Astrocyte (in vitro differentiated cells and primary cell): ENCODE measurements around the gene STX3. TPM values are rescaled to one million over a fixed set of nuclear protein-coding genes. Genes with fewer than 3 reads are reported as not detected.
"Not testable (repeated sequence)": the region's sequence is repeated elsewhere in the genome, so short reads cannot be mapped to it uniquely, and the experiment has no call there.

Experiments used
- DNase-seq: peaks from one replicate; pipeline ENCODE4 v3.0.0-alpha.2; 2010; ENCODE audit warnings: low read depth
- FAIRE-seq: peaks from 2 replicates; lab custom pipeline; 2011; peaks lifted over from hg19 to GRCh38; lab: Jason Lieb, UNC
- H2AFZ ChIP-seq: 2 replicates; pipeline ENCODE4 v1.6.0; 2012; ENCODE audit warnings: low read depth, low read length, inconsistent platforms
- H3K27ac ChIP-seq: 2 replicates; pipeline ENCODE4 v1.5.1; 2011; ENCODE audit warnings: low read depth, low read length, inconsistent platforms
- H3K27me3 ChIP-seq: 2 replicates; pipeline ENCODE4 v1.6.0; 2011; ENCODE audit warnings: low read length, inconsistent platforms; ENCODE audit not compliant: insufficient read depth
- H3K36me3 ChIP-seq: 2 replicates; pipeline ENCODE4 v1.5.1; 2011; ENCODE audit warnings: low read length, inconsistent platforms; ENCODE audit not compliant: insufficient read depth
- H3K4me1 ChIP-seq: 2 replicates; pipeline ENCODE4 v1.5.1; 2011; ENCODE audit warnings: low read length, inconsistent platforms; ENCODE audit not compliant: insufficient read depth
- H3K4me2 ChIP-seq: 2 replicates; pipeline ENCODE4 v1.6.0; 2012; ENCODE audit warnings: low read length, inconsistent platforms
- H3K4me3 ChIP-seq: 2 replicates; pipeline ENCODE4 v1.5.1; 2011; ENCODE audit warnings: low read depth, mild to moderate bottlenecking, low read length, inconsistent platforms; ENCODE audit not compliant: insufficient read depth
- H3K79me2 ChIP-seq: 2 replicates; pipeline ENCODE4 v1.6.0; 2012; ENCODE audit warnings: mild to moderate bottlenecking, low read length, inconsistent platforms; ENCODE audit not compliant: insufficient read depth
- H3K9ac ChIP-seq: 2 replicates; pipeline ENCODE4 v1.6.0; 2012; ENCODE audit warnings: mild to moderate bottlenecking, low read length, inconsistent platforms
- H3K9me3 ChIP-seq: 2 replicates; pipeline ENCODE4 v1.5.1; 2012; ENCODE audit warnings: low read depth, mild to moderate bottlenecking, low read length, inconsistent platforms; ENCODE audit not compliant: insufficient read depth
- H4K20me1 ChIP-seq: 2 replicates; pipeline ENCODE4 v1.6.0; 2012; ENCODE audit warnings: low read length, inconsistent platforms; ENCODE audit not compliant: insufficient read depth
- H3K27ac Mint-ChIP-seq: one replicate; pipeline ENCODE4 v1.8.0; 2021; ENCODE audit warnings: mild to moderate bottlenecking, mixed read lengths; ENCODE audit not compliant: unreplicated experiment
- H3K27me3 Mint-ChIP-seq: one replicate; pipeline ENCODE4 v1.8.0; 2021; ENCODE audit warnings: low read depth, mixed read lengths; ENCODE audit not compliant: unreplicated experiment
- H3K36me3 Mint-ChIP-seq: one replicate; pipeline ENCODE4 v1.8.0; 2021; ENCODE audit warnings: low read depth, mixed read lengths; ENCODE audit not compliant: unreplicated experiment
- H3K4me1 Mint-ChIP-seq: one replicate; pipeline ENCODE4 v1.8.0; 2021; ENCODE audit warnings: low read depth, mixed read lengths; ENCODE audit not compliant: unreplicated experiment
- H3K4me3 Mint-ChIP-seq: one replicate; pipeline ENCODE4 v1.8.0; 2021; ENCODE audit warnings: mild to moderate bottlenecking, moderate library complexity, mixed read lengths; ENCODE audit not compliant: unreplicated experiment
- H3K9me3 Mint-ChIP-seq: one replicate; pipeline ENCODE4 v1.8.0; 2021; ENCODE audit warnings: mild to moderate bottlenecking, mixed read lengths; ENCODE audit not compliant: unreplicated experiment
- EZH2 ChIP-seq: IDR thresholded peaks from 2 replicates; pipeline ENCODE4 v1.6.1; 2012; ENCODE audit warnings: mild to moderate bottlenecking, low read length, inconsistent platforms; ENCODE audit not compliant: insufficient read depth
- total RNA-seq: library from RNA; stranded (reverse); gene quantifications from 2 replicates; pipeline ENCODE4 v1.2.1, GENCODE V29; 2021
- TF ChIP-seq, protein P1 (sequence below): IDR thresholded peaks from 2 replicates; pipeline ENCODE4 v1.5.1; 2011; ENCODE audit warnings: low read depth, mild to moderate bottlenecking, inconsistent platforms, low read length, moderate library complexity; ENCODE audit not compliant: insufficient read depth

Gene STX3
- total RNA-seq, 1 donor from 2014 or later, result 61.2 TPM

DNA sequence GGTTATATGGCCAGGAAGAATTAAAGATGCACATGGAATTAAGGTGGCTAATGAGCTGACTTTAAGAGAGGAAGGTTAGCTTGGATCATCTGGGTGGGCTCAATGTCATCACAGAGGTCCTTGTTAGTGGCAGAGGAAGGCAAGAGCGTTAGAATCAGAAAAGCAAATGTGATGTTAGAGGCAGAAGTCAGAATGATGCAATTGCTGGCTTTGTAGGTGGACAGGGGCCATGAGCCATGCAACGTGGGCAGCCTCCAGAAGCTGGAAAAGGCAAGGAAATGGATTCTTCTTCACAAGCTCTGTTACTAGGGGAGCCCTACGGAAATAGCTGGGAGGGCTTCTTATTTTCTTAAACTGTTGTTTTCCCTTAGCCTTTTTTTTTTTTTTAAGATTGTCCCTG is 92.5 kb downstream of the STX3 start:
- Mint-ChIP-seq H3K36me3 (peaks cover 3% of the 10 kb centered on the region), H3K27me3 (no peaks in the 10 kb centered on the region), H3K4me3 (no peak overlapping the region), H3K9me3 (peaks cover 3% of the 10 kb centered on the region), H3K4me1 (no peaks in the 10 kb centered on the region), H3K27ac (no peak overlapping the region)
- Histone ChIP-seq H3K4me3 (no peak overlapping the region), H3K27ac (no peak overlapping the region), H3K4me2 (no peak overlapping the region), H3K36me3 (no peaks in the 10 kb centered on the region), H3K9me3 (no peaks in the 10 kb centered on the region), H3K9ac (no peak overlapping the region), H4K20me1 (no peaks in the 10 kb centered on the region), H2AFZ (no peak overlapping the region), H3K27me3 (no peaks in the 10 kb centered on the region), H3K79me2 (no peaks in the 10 kb centered on the region), H3K4me1 (no peaks in the 10 kb centered on the region)
- TF ChIP-seq, protein P1, sequence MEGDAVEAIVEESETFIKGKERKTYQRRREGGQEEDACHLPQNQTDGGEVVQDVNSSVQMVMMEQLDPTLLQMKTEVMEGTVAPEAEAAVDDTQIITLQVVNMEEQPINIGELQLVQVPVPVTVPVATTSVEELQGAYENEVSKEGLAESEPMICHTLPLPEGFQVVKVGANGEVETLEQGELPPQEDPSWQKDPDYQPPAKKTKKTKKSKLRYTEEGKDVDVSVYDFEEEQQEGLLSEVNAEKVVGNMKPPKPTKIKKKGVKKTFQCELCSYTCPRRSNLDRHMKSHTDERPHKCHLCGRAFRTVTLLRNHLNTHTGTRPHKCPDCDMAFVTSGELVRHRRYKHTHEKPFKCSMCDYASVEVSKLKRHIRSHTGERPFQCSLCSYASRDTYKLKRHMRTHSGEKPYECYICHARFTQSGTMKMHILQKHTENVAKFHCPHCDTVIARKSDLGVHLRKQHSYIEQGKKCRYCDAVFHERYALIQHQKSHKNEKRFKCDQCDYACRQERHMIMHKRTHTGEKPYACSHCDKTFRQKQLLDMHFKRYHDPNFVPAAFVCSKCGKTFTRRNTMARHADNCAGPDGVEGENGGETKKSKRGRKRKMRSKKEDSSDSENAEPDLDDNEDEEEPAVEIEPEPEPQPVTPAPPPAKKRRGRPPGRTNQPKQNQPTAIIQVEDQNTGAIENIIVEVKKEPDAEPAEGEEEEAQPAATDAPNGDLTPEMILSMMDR, result no peak
- TF ChIP-seq EZH2, result no peak
- DNase-seq (no peak), FAIRE-seq (no peak)

DNA sequence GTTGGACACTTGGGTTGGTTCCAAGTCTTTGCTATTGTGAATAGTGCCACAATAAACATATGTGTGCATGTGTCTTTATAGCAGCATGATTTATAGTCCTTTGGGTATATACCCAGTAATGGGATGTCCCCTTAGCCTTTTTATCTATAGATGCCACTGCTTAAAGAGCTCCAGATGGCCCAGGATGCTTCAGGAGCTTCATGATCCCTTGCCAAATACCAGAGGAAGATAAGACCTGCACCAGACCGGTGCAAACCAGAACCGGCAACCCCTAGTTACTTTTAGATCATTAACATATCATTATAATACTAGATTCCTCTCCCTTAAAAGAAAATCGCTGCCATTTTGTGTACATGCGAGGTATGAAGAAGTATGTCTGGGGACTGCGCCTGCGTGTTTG is 93.3 kb downstream of the STX3 start:
- not testable (repeated sequence) for H3K9me3 ChIP-seq, H3K4me3 ChIP-seq, H2AFZ ChIP-seq, H3K36me3 Mint-ChIP-seq, H3K27me3 Mint-ChIP-seq, H3K4me2 ChIP-seq, H3K4me1 ChIP-seq, H3K79me2 ChIP-seq, DNase-seq, H4K20me1 ChIP-seq, H3K9ac ChIP-seq, FAIRE-seq, H3K4me1 Mint-ChIP-seq, H3K27ac ChIP-seq, H3K9me3 Mint-ChIP-seq, H3K27me3 ChIP-seq, H3K27ac Mint-ChIP-seq, H3K4me3 Mint-ChIP-seq, H3K36me3 ChIP-seq

DNA sequence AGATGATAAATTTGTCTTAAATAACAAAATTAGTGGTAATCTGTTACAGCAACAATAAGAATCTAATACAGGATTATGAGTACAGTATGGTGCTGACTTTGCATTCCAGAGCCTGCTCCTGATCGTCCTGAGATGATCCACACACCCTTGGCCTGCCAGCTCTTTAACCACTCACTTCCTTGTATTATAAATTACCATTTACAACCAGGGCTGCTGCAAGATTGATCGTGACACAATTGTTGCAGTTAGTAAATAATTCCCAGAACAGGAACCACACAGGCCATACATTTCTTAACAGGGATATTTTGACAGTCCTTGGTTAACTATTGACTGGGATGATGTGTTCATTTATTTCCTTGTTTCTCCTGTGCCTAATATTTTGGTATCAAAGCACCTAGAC is 94.0 kb downstream of the STX3 start:
- Histone ChIP-seq H3K27me3 (no peaks in the 10 kb centered on the region), H3K4me3 (no peak overlapping the region), H3K27ac (no peak overlapping the region), H3K4me1 (no peaks in the 10 kb centered on the region), H3K9ac (no peak overlapping the region), H3K36me3 (no peaks in the 10 kb centered on the region), H4K20me1 (no peaks in the 10 kb centered on the region), H3K4me2 (no peak overlapping the region), H3K79me2 (no peaks in the 10 kb centered on the region), H2AFZ (no peak overlapping the region), H3K9me3 (no peaks in the 10 kb centered on the region)
- FAIRE-seq, result no peak
- Mint-ChIP-seq H3K27ac (no peak overlapping the region), H3K4me3 (no peak overlapping the region), H3K36me3 (peaks cover 3% of the 10 kb centered on the region), H3K27me3 (no peaks in the 10 kb centered on the region), H3K9me3 (peaks cover 3% of the 10 kb centered on the region), H3K4me1 (no peaks in the 10 kb centered on the region)
- no peak for DNase-seq
- TF ChIP-seq, protein P1, result no peak
- no peak for TF ChIP-seq EZH2

DNA sequence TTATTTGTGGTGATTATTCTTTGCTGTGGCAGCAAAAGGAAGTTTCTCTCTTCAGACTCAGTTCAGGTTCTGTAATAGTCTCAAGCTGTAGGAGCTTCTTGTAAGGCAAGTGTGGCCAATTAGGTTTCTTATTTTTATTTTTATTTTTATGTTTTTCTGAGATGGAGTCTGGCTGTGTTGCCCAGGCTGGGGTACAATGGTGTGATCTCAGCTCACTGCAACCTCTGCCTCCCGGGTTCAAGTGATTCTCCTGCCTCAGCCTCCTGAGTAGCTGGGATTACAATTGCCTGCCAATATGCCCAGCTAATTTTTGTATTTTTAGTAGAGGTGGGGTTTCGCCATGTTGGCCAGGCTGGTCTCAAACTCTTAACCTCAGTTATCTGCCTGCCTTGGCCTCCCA is 94.4 kb downstream of the STX3 start:
- H3K9ac ChIP-seq, H3K27me3 Mint-ChIP-seq, DNase-seq, H4K20me1 ChIP-seq, FAIRE-seq, H3K27ac Mint-ChIP-seq, H3K79me2 ChIP-seq, H3K4me3 ChIP-seq, H3K4me1 ChIP-seq, H3K9me3 Mint-ChIP-seq, H3K36me3 Mint-ChIP-seq, H3K4me1 Mint-ChIP-seq, H3K36me3 ChIP-seq, H2AFZ ChIP-seq, H3K27ac ChIP-seq, H3K9me3 ChIP-seq, H3K4me3 Mint-ChIP-seq, H3K27me3 ChIP-seq, H3K4me2 ChIP-seq: not testable (repeated sequence)

DNA sequence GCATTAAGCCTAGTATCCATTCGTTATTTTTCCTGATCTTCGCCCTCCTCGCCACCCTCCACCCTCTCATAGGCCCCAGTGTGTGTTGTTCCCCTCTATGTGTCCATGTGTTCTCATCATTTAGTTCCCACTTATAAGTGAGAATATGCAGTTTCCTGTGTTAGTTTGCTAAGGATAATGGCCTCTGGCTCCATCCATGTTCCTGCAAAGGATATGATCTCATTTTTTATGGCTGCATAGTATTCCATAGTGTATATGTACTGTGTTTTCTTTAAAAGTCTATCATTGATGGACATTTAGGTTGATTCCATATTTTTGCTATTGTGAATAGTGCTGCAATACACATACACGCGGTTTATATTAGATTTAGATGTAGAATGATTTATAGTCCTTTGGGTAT is 96.2 kb downstream of the STX3 start:
- H3K79me2 ChIP-seq, H3K4me3 ChIP-seq, H3K27ac ChIP-seq, FAIRE-seq, H3K9me3 Mint-ChIP-seq, H3K27ac Mint-ChIP-seq, H3K27me3 ChIP-seq, H4K20me1 ChIP-seq, H2AFZ ChIP-seq, H3K4me1 Mint-ChIP-seq, H3K36me3 Mint-ChIP-seq, H3K9ac ChIP-seq, DNase-seq, H3K4me1 ChIP-seq, H3K36me3 ChIP-seq, H3K4me3 Mint-ChIP-seq, H3K4me2 ChIP-seq, H3K9me3 ChIP-seq, H3K27me3 Mint-ChIP-seq: not testable (repeated sequence)
